CD8-positive, alpha-beta memory T cell (primary cell): ENCODE data around the gene TMIGD2. TPM values are rescaled to one million over a fixed set of nuclear protein-coding genes. Genes with fewer than 3 reads are reported as not detected.

Source experiments
- CTCF ChIA-PET: fragments of 350-600 bp; sonication (Branson Sonifier 250); formaldehyde crosslinking; loops from one replicate; lab custom pipeline; 2021; ENCODE audit warnings: antibody characterized with exemption; lab: Charles Lee
- POLR2A ChIA-PET: fragments of 350-600 bp; sonication (Branson Sonifier 250); formaldehyde crosslinking; loops from one replicate; lab custom pipeline; 2021; ENCODE audit warnings: antibody characterized with exemption; lab: Charles Lee
- DNase-seq, 5 donors: peaks; one replicate each; pipeline versions ENCODE4 v3.0.0 to v3.0.0-alpha.2; 2020 to 2022; ENCODE audit warnings: mixed read lengths in 1 of 5
- H3K27ac ChIP-seq: one replicate; pipeline ENCODE4 v1.7.0; 2013; ENCODE audit warnings: low read depth, mild to moderate bottlenecking, low read length, moderate library complexity
- H3K27me3 ChIP-seq: 2 replicates; pipeline ENCODE4 v1.7.0; 2013; ENCODE audit warnings: low read length, mild to moderate bottlenecking; ENCODE audit not compliant: insufficient read depth, poor library complexity, severe bottlenecking
- H3K36me3 ChIP-seq: 2 replicates; pipeline ENCODE4 v1.7.0; 2013; ENCODE audit warnings: mild to moderate bottlenecking, low read length, moderate library complexity; ENCODE audit not compliant: insufficient read depth
- H3K4me1 ChIP-seq: 2 replicates; pipeline ENCODE4 v1.7.0; 2013; ENCODE audit warnings: mild to moderate bottlenecking, low read length, moderate library complexity; ENCODE audit not compliant: insufficient read depth
- H3K4me3 ChIP-seq: 2 replicates; pipeline ENCODE4 v1.7.0; 2013; ENCODE audit warnings: mild to moderate bottlenecking, low read length
- H3K9me3 ChIP-seq: 2 replicates; pipeline ENCODE4 v1.7.0; 2013; ENCODE audit warnings: mild to moderate bottlenecking, low read length
- H3K27ac Mint-ChIP-seq, 8 donors: one replicate each; pipeline ENCODE4 v1.8.0; 2020 to 2021; ENCODE audit warnings: mixed read lengths in 8 of 8, mild to moderate bottlenecking in 6 of 8, inconsistent platforms in 3 of 8, moderate library complexity in 3 of 8
- H3K27me3 Mint-ChIP-seq, 2 donors: one replicate each; pipeline ENCODE4 v1.8.0; 2020 to 2021; ENCODE audit warnings: mixed read lengths in 2 of 2, mild to moderate bottlenecking in 1 of 2, moderate library complexity in 1 of 2
- H3K36me3 Mint-ChIP-seq, 3 donors: one replicate each; pipeline ENCODE4 v1.8.0; 2020 to 2021; ENCODE audit warnings: mixed read lengths in 3 of 3, inconsistent platforms in 1 of 3, mild to moderate bottlenecking in 1 of 3
- H3K4me1 Mint-ChIP-seq, 3 donors: one replicate each; pipeline ENCODE4 v1.8.0; 2020 to 2021; ENCODE audit warnings: mixed read lengths in 3 of 3, inconsistent platforms in 1 of 3, mild to moderate bottlenecking in 1 of 3
- H3K4me3 Mint-ChIP-seq, 7 donors: one replicate each; pipeline ENCODE4 v1.8.0; 2020 to 2021; ENCODE audit warnings: mixed read lengths in 7 of 7, mild to moderate bottlenecking in 6 of 7, moderate library complexity in 4 of 7, inconsistent platforms in 2 of 7
- H3K9me3 Mint-ChIP-seq, 5 donors: one replicate each; pipeline ENCODE4 v1.8.0; 2020 to 2022; ENCODE audit warnings: mixed read lengths in 5 of 5, mild to moderate bottlenecking in 3 of 5, moderate library complexity in 2 of 5, inconsistent platforms in 1 of 5
- polyA plus RNA-seq: library from polyadenylated mRNA; unstranded; fragments of 300-500 nt; fragmentation: Illumina TruSeq; gene quantifications from one replicate; pipeline ENCODE4 v1.2.3, GENCODE V29; 2021
- total RNA-seq, 2 experiments: library from RNA; stranded (reverse); gene quantifications; one replicate each; pipeline ENCODE4 v1.2.3, GENCODE V29; 2021

The TMIGD2 gene
- total and polyA plus RNA-seq, 3 experiments from 2014 or later: 5.9 to 40.5 (median 7.0) TPM

GRCh38 chr19:4267101-4267900 is 34.9 kb downstream of the TMIGD2 start:
- Histone ChIP-seq H3K4me3 (no peak overlapping the region), H3K27ac (no peak overlapping the region), H3K4me1 (peaks cover 22% of the 10 kb centered on the region), H3K27me3 (no peaks in the 10 kb centered on the region), H3K36me3 (peaks cover 22% of the 10 kb centered on the region), H3K9me3 (no peaks in the 10 kb centered on the region)
- Mint-ChIP-seq H3K4me1 (peaks cover 20 to 34% (median 28%) of the 10 kb centered on the region in 3 donors), H3K9me3 (no peaks in the 10 kb centered on the region), H3K27me3 (no peaks in the 10 kb centered on the region), H3K4me3 (no peak overlapping the region), H3K27ac (peak overlapping the region; percentile 17 to 90 (median 71)), H3K36me3 (peaks cover 8 to 71% (median 12%) of the 10 kb centered on the region in 3 donors)
- ChIA-PET CTCF (interaction anchor here (0.6 to 2.8 kb wide), 21 partner anchors 9 to 367 kb away, joined by 3 to 41 read pairs (median 4); partner anchors contain the start of genes CHAF1A, HDGFL2, MPND and SH3GL1), POLR2A (interaction anchor here (0.6 to 0.7 kb wide), 2 partner anchors 37 to 79 kb away, joined by 3 to 7 read pairs; no protein-coding TSS in a partner anchor)
- DNase-seq: peak; percentile 17 to 67 (median 49)

- H3K27me3 ChIP-seq: no peaks in the 10 kb centered on the region
- H3K36me3 ChIP-seq: peaks cover 22% of the 10 kb centered on the region
- H3K27ac ChIP-seq: no peak overlapping the region
- H3K9me3 ChIP-seq: no peaks in the 10 kb centered on the region
- no peaks in the 10 kb centered on the region for H3K27me3 Mint-ChIP-seq
- no peak for DNase-seq
- peak overlapping the region in 3 of 8 donors; percentile 29 to 61 (median 51) for H3K27ac Mint-ChIP-seq
- H3K4me3 ChIP-seq: no peak overlapping the region
- H3K4me3 Mint-ChIP-seq: peak overlapping the region in 3 of 7 donors; percentile 19 to 57 (median 21)
- H3K9me3 Mint-ChIP-seq: no peaks in the 10 kb centered on the region
- CTCF ChIA-PET: interaction anchor here (0.6 to 2.8 kb wide), 17 partner anchors 9 to 260 kb away, joined by 3 to 41 read pairs (median 6); partner anchors contain the start of genes CHAF1A, HDGFL2, MPND and SH3GL1
- POLR2A ChIA-PET: no interaction called here
- peaks cover 22% of the 10 kb centered on the region for H3K4me1 ChIP-seq
- H3K36me3 Mint-ChIP-seq: peaks cover 4 to 71% (median 10%) of the 10 kb centered on the region in 3 donors
- peaks cover 20 to 34% (median 28%) of the 10 kb centered on the region in 3 donors for H3K4me1 Mint-ChIP-seq
Observed at GRCh38 chr19:4266253-4267000, 35.8 kb downstream of the TMIGD2 start.

GRCh38 chr19:4264812-4265211 is 37.4 kb downstream of the TMIGD2 start:
- Mint-ChIP-seq H3K27ac (peak overlapping the region; percentile 71 to 92 (median 78)), H3K36me3 (peaks cover 4 to 79% (median 12%) of the 10 kb centered on the region in 3 donors), H3K4me1 (peaks cover 20 to 34% (median 28%) of the 10 kb centered on the region in 3 donors), H3K27me3 (no peaks in the 10 kb centered on the region), H3K9me3 (no peaks in the 10 kb centered on the region), H3K4me3 (peak overlapping the region; percentile 37 to 89 (median 65))
- Histone ChIP-seq H3K27ac (no peak overlapping the region), H3K9me3 (no peaks in the 10 kb centered on the region), H3K36me3 (peaks cover 24% of the 10 kb centered on the region), H3K4me3 (no peak overlapping the region), H3K4me1 (peaks cover 22% of the 10 kb centered on the region), H3K27me3 (no peaks in the 10 kb centered on the region)
- CTCF ChIA-PET: interaction anchor here (0.7 to 1.5 kb wide), 3 partner anchors 12 to 88 kb away, joined by 3 to 6 read pairs (median 5); partner anchors contain the start of gene YJU2
- POLR2A ChIA-PET: interaction anchor here (1.4 kb wide), 1 partner anchor 18 kb away, joined by 4 read pairs; the partner anchor contains the start of gene YJU2
- peak in 2 of 5 donors; percentile 35 to 60 for DNase-seq

- Mint-ChIP-seq H3K36me3 (peaks cover 4 to 78% (median 10%) of the 10 kb centered on the region in 3 donors), H3K27ac (peak overlapping the region in 2 of 8 donors; percentile 41 to 79), H3K4me1 (peaks cover 8 to 18% (median 13%) of the 10 kb centered on the region in 3 donors), H3K4me3 (no peak overlapping the region), H3K27me3 (no peaks in the 10 kb centered on the region), H3K9me3 (peaks cover 0 to 1% (median 0%) of the 10 kb centered on the region in 5 donors)
- no peaks in the 10 kb centered on the region for H3K9me3 ChIP-seq
- POLR2A ChIA-PET: no interaction called here
- H3K4me3 ChIP-seq: no peak overlapping the region
- CTCF ChIA-PET: interaction anchor here (1.1 kb wide), 1 partner anchor 140 kb away, joined by 3 read pairs; no protein-coding TSS in a partner anchor
- DNase-seq: no peak
- no peaks in the 10 kb centered on the region for H3K27me3 ChIP-seq
- peaks cover 18% of the 10 kb centered on the region for H3K36me3 ChIP-seq
- H3K4me1 ChIP-seq: peaks cover 15% of the 10 kb centered on the region
- H3K27ac ChIP-seq: no peak overlapping the region
Observed at GRCh38 chr19:4260613-4261191, 41.5 kb downstream of the TMIGD2 start.

GRCh38 chr19:4258181-4258580 is 44.0 kb downstream of the TMIGD2 start:
- ChIA-PET POLR2A (no interaction called here), CTCF (interaction anchor here (1.5 kb wide), 1 partner anchor 8 kb away, joined by 3 read pairs; no protein-coding TSS in a partner anchor)

GRCh38 chr19:4257025-4257424 is 45.2 kb downstream of the TMIGD2 start:
- Mint-ChIP-seq H3K27ac (no peak overlapping the region), H3K9me3 (peaks cover 0 to 4% (median 0%) of the 10 kb centered on the region in 5 donors), H3K4me1 (peaks cover 0 to 1% (median 0%) of the 10 kb centered on the region in 3 donors), H3K27me3 (no peaks in the 10 kb centered on the region), H3K4me3 (no peak overlapping the region), H3K36me3 (peaks cover 17 to 81% (median 20%) of the 10 kb centered on the region in 3 donors)
- no peak for DNase-seq
- Histone ChIP-seq H3K27me3 (no peaks in the 10 kb centered on the region), H3K4me1 (no peaks in the 10 kb centered on the region), H3K27ac (no peak overlapping the region), H3K9me3 (no peaks in the 10 kb centered on the region), H3K4me3 (no peak overlapping the region), H3K36me3 (peaks cover 38% of the 10 kb centered on the region)
- ChIA-PET CTCF (interaction anchor here (1.5 kb wide), 1 partner anchor 10 kb away, joined by 3 read pairs; no protein-coding TSS in a partner anchor), POLR2A (no interaction called here)

More at GRCh38 chr19:4258181-4258580, 44.0 kb downstream of the TMIGD2 start:
- Histone ChIP-seq H3K27ac (no peak overlapping the region), H3K4me3 (no peak overlapping the region), H3K9me3 (no peaks in the 10 kb centered on the region), H3K36me3 (peaks cover 32% of the 10 kb centered on the region), H3K27me3 (no peaks in the 10 kb centered on the region), H3K4me1 (no peaks in the 10 kb centered on the region)
- no peak for DNase-seq
- Mint-ChIP-seq H3K36me3 (peaks cover 16 to 81% (median 17%) of the 10 kb centered on the region in 3 donors), H3K4me3 (no peak overlapping the region), H3K27me3 (no peaks in the 10 kb centered on the region), H3K9me3 (peaks cover 0 to 4% (median 0%) of the 10 kb centered on the region in 5 donors), H3K27ac (no peak overlapping the region), H3K4me1 (peaks cover 0 to 1% (median 0%) of the 10 kb centered on the region in 3 donors)

- no peak for DNase-seq
- peaks cover 0 to 1% (median 0%) of the 10 kb centered on the region in 3 donors for H3K4me1 Mint-ChIP-seq
Observed at GRCh38 chr19:4256563-4256962, 45.6 kb downstream of the TMIGD2 start.

More at GRCh38 chr19:4256563-4256962, 45.6 kb downstream of the TMIGD2 start:
- Mint-ChIP-seq H3K27ac (no peak overlapping the region), H3K4me3 (no peak overlapping the region), H3K36me3 (peaks cover 17 to 82% (median 20%) of the 10 kb centered on the region in 3 donors), H3K9me3 (peaks cover 0 to 4% (median 0%) of the 10 kb centered on the region in 5 donors), H3K27me3 (no peaks in the 10 kb centered on the region)
- H3K4me3 ChIP-seq: no peak overlapping the region
- no peak overlapping the region for H3K27ac ChIP-seq
- no peaks in the 10 kb centered on the region for H3K9me3 ChIP-seq
- ChIA-PET CTCF (interaction anchor here (1.1 to 1.2 kb wide), 2 partner anchors 12 to 96 kb away, joined by 3 read pairs; no protein-coding TSS in a partner anchor), POLR2A (no interaction called here)
- H3K27me3 ChIP-seq: no peaks in the 10 kb centered on the region
- no peaks in the 10 kb centered on the region for H3K4me1 ChIP-seq
- peaks cover 43% of the 10 kb centered on the region for H3K36me3 ChIP-seq
